Measurements from ENCODE around the gene PCDH9. TPM values are rescaled to one million over a fixed set of nuclear protein-coding genes. Genes with fewer than 3 reads are reported as not detected.

Gene PCDH9
- total RNA-seq, 1 experiment from 2014 or later: 0.11 TPM

DNA sequence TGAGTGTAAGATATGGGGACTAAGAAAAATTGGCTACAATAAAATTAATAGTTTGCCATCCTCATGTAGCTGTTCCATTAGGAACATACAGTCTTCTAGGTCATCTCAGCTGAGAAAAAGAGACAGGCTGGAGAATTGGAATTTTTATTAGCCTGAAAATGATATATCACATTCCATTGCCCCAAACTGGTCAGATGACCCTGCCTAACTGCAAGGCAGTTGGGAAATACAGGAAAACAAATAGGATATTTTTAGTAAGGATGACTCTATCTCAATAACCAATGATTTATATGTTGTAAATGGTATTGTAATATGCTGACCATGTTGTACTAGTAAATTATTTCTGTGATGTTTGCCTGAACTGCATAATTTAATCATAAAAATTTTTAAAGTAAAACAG lies 673.8 kb downstream of the PCDH9 start:
- Histone ChIP-seq H3K4me1 (no peaks in the 10 kb centered on the region), H3K9me3 (no peaks in the 10 kb centered on the region), H3K27me3 (replicated peaks; ENCODE audit: control insufficient read depth, insufficient read depth, low read length) (no peaks in the 10 kb centered on the region), H3K4me3 (ENCODE audit: low read depth, low read length) (no peak overlapping the region), H3K36me3 (ENCODE audit: control insufficient read depth, insufficient read depth, low read length) (no peaks in the 10 kb centered on the region)
- Mint-ChIP-seq H3K9me3 (ENCODE audit: unreplicated experiment) (no peaks in the 10 kb centered on the region), H3K36me3 (ENCODE audit: insufficient read depth, unreplicated experiment) (no peaks in the 10 kb centered on the region), H3K4me1 (ENCODE audit: low read depth, unreplicated experiment) (no peaks in the 10 kb centered on the region), H3K27ac (ENCODE audit: unreplicated experiment) (no peak overlapping the region), H3K4me3 (ENCODE audit: unreplicated experiment) (no peak overlapping the region), H3K27me3 (ENCODE audit: insufficient read depth, unreplicated experiment) (no peaks in the 10 kb centered on the region)
- BruUV-seq (replicated peaks): no TSS peak
- ChIA-PET CTCF (no interaction called here), POLR2A (no interaction called here)
- DNase-seq: no peak
- TF ChIP-seq, protein P1, sequence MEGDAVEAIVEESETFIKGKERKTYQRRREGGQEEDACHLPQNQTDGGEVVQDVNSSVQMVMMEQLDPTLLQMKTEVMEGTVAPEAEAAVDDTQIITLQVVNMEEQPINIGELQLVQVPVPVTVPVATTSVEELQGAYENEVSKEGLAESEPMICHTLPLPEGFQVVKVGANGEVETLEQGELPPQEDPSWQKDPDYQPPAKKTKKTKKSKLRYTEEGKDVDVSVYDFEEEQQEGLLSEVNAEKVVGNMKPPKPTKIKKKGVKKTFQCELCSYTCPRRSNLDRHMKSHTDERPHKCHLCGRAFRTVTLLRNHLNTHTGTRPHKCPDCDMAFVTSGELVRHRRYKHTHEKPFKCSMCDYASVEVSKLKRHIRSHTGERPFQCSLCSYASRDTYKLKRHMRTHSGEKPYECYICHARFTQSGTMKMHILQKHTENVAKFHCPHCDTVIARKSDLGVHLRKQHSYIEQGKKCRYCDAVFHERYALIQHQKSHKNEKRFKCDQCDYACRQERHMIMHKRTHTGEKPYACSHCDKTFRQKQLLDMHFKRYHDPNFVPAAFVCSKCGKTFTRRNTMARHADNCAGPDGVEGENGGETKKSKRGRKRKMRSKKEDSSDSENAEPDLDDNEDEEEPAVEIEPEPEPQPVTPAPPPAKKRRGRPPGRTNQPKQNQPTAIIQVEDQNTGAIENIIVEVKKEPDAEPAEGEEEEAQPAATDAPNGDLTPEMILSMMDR (IDR thresholded peaks at IDR 0.05; ENCODE audit: insufficient read depth in 1 of 2, low read depth in 1 of 2, low read length in 1 of 2, severe bottlenecking in 1 of 2, unreplicated experiment in 1 of 2): no peak
- intact Hi-C loops (cut with micrococcal nuclease; ENCODE audit: unreplicated experiment): no loop called here

DNA sequence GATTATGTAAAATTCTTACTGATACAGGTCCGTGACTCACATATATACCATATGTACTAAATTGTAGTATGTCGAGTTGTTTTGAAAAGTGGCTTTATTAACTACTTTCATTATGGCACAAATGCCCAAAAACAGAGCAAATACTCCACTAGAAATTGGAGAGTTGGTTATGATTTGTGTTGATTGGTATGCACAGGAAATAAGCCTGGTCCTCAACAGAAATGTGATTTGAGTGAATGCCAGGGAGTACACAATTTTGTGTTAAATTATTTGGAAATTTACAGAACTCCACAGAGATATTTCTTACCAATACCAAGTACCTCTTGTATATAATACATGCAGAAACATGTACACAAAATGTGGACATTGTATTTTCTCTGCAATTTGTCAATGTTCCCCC lies 676.7 kb downstream of the PCDH9 start:
- Histone ChIP-seq H3K4me1 (no peaks in the 10 kb centered on the region), H3K27me3 (replicated peaks; ENCODE audit: control insufficient read depth, insufficient read depth, low read length) (no peaks in the 10 kb centered on the region), H3K4me3 (ENCODE audit: low read depth, low read length) (no peak overlapping the region), H3K36me3 (ENCODE audit: control insufficient read depth, insufficient read depth, low read length) (no peaks in the 10 kb centered on the region), H3K9me3 (no peaks in the 10 kb centered on the region)
- H3K4me3 Mint-ChIP-seq (ENCODE audit: unreplicated experiment): no peak overlapping the region
- no peaks in the 10 kb centered on the region for H3K4me1 Mint-ChIP-seq (ENCODE audit: low read depth, unreplicated experiment)
- no peaks in the 10 kb centered on the region for H3K36me3 Mint-ChIP-seq (ENCODE audit: insufficient read depth, unreplicated experiment)
- intact Hi-C loops (cut with micrococcal nuclease; ENCODE audit: unreplicated experiment): no loop called here
- ChIA-PET CTCF (no interaction called here), POLR2A (no interaction called here)
- TF ChIP-seq, protein P1 (IDR thresholded peaks at IDR 0.05; ENCODE audit: insufficient read depth in 1 of 2, low read depth in 1 of 2, low read length in 1 of 2, severe bottlenecking in 1 of 2, unreplicated experiment in 1 of 2): no peak
- no peaks in the 10 kb centered on the region for H3K27me3 Mint-ChIP-seq (ENCODE audit: insufficient read depth, unreplicated experiment)
- no peak overlapping the region for H3K27ac Mint-ChIP-seq (ENCODE audit: unreplicated experiment)
- H3K9me3 Mint-ChIP-seq (ENCODE audit: unreplicated experiment): no peaks in the 10 kb centered on the region
- DNase-seq: no peak
- BruUV-seq (replicated peaks): no TSS peak

DNA sequence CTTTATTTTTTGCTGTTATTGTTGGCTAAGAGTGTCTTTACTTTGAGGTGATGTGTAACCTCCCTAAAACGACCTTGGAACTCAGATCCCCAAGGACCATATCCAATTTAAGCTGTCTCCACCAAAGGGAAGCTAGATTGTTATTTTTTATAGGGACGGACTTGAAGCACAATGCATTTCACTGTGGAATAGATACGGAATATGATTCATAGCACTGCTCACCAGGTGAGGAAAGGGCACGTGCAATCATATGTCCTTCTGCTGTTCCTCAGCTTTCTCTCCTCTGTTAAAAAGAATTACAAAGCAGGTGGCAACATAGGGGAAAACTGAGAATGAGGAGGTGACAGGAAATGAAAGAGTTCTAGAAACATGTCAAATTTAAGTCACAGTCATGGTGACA lies 679.0 kb downstream of the PCDH9 start:
- Histone ChIP-seq H3K9me3 (no peaks in the 10 kb centered on the region), H3K27me3 (replicated peaks; ENCODE audit: control insufficient read depth, insufficient read depth, low read length) (no peaks in the 10 kb centered on the region), H3K4me1 (no peaks in the 10 kb centered on the region), H3K36me3 (ENCODE audit: control insufficient read depth, insufficient read depth, low read length) (no peaks in the 10 kb centered on the region), H3K4me3 (ENCODE audit: low read depth, low read length) (no peak overlapping the region)
- POLR2A ChIA-PET: no interaction called here
- intact Hi-C loops (cut with micrococcal nuclease; ENCODE audit: unreplicated experiment): no loop called here
- Mint-ChIP-seq H3K36me3 (ENCODE audit: insufficient read depth, unreplicated experiment) (no peaks in the 10 kb centered on the region), H3K27me3 (ENCODE audit: insufficient read depth, unreplicated experiment) (no peaks in the 10 kb centered on the region), H3K9me3 (ENCODE audit: unreplicated experiment) (no peaks in the 10 kb centered on the region), H3K4me1 (ENCODE audit: low read depth, unreplicated experiment) (no peaks in the 10 kb centered on the region), H3K4me3 (ENCODE audit: unreplicated experiment) (no peak overlapping the region), H3K27ac (ENCODE audit: unreplicated experiment) (no peak overlapping the region)
- DNase-seq: no peak
- CTCF ChIA-PET: no interaction called here
- TF ChIP-seq, protein P1 (IDR thresholded peaks at IDR 0.05; ENCODE audit: insufficient read depth in 1 of 2, low read depth in 1 of 2, low read length in 1 of 2, severe bottlenecking in 1 of 2, unreplicated experiment in 1 of 2): no peak
- no TSS peak for BruUV-seq (replicated peaks)

Measured in Caco-2 (cell line).